Trophoblast cell (in vitro differentiated cells and primary cell): Measurements from ENCODE around the gene PPFIBP2.

Experiments
- DNase-seq, 2 donors: peaks; one replicate each; pipeline ENCODE4 v3.0.0-alpha.2; 2016
- H2AFZ ChIP-seq: 2 replicates; pipeline ENCODE4 v1.6.1; 2013; ENCODE audit warnings: low read length, moderate library complexity, mild to moderate bottlenecking; ENCODE audit not compliant: insufficient read depth, poor library complexity
- H2AK5ac ChIP-seq: 2 replicates; pipeline ENCODE4 v1.6.1; 2013; ENCODE audit warnings: mild to moderate bottlenecking, low read length
- H2BK120ac ChIP-seq: 2 replicates; pipeline ENCODE4 v1.6.1; 2013; ENCODE audit warnings: low read length, mild to moderate bottlenecking, moderate library complexity; ENCODE audit not compliant: insufficient read depth, poor library complexity
- H2BK12ac ChIP-seq: 2 replicates; pipeline ENCODE4 v1.6.1; 2013; ENCODE audit warnings: mild to moderate bottlenecking, low read length, moderate library complexity
- H2BK5ac ChIP-seq: 2 replicates; pipeline ENCODE4 v1.6.1; 2013; ENCODE audit warnings: low read length, low read depth, moderate library complexity, mild to moderate bottlenecking; ENCODE audit not compliant: poor library complexity
- H3K14ac ChIP-seq: 2 replicates; pipeline ENCODE4 v1.6.1; 2013; ENCODE audit warnings: mild to moderate bottlenecking, low read length
- H3K18ac ChIP-seq: 2 replicates; pipeline ENCODE4 v1.6.1; 2013; ENCODE audit warnings: mild to moderate bottlenecking, low read length
- H3K23ac ChIP-seq: 2 replicates; pipeline ENCODE4 v1.6.1; 2013; ENCODE audit warnings: low read length
- H3K27ac ChIP-seq: 2 replicates; pipeline ENCODE4 v1.5.1; 2013; ENCODE audit warnings: low read depth, mild to moderate bottlenecking, inconsistent platforms, low read length, moderate library complexity
- H3K27me3 ChIP-seq: 2 replicates; pipeline ENCODE4 v1.6.1; 2013; ENCODE audit warnings: inconsistent platforms, mild to moderate bottlenecking, low read length, moderate library complexity; ENCODE audit not compliant: insufficient read depth
- H3K36me3 ChIP-seq, 2 experiments: 1 replicate in 1 of 2; 2 replicates in 1 of 2; pipeline ENCODE4 v1.6.1; 2013; ENCODE audit warnings: low read length in 2 of 2, mild to moderate bottlenecking in 2 of 2, moderate library complexity in 1 of 2; ENCODE audit not compliant: insufficient read depth in 2 of 2, control insufficient read depth in 1 of 2
- H3K4ac ChIP-seq: 2 replicates; pipeline ENCODE4 v1.6.1; 2013; ENCODE audit warnings: low read depth, mild to moderate bottlenecking, low read length, moderate library complexity
- H3K4me1 ChIP-seq, 2 experiments: 1 replicate in 1 of 2; 2 replicates in 1 of 2; pipeline ENCODE4 v1.6.1; 2013; ENCODE audit warnings: low read length in 2 of 2, mild to moderate bottlenecking in 2 of 2, moderate library complexity in 1 of 2; ENCODE audit not compliant: insufficient read depth in 2 of 2, control insufficient read depth in 1 of 2
- H3K4me2 ChIP-seq: 2 replicates; pipeline ENCODE4 v1.6.1; 2013; ENCODE audit warnings: inconsistent platforms, mild to moderate bottlenecking, low read length, moderate library complexity
- H3K4me3 ChIP-seq: 2 replicates; pipeline ENCODE4 v1.5.1; 2013; ENCODE audit warnings: mild to moderate bottlenecking, low read depth, low read length, inconsistent platforms
- H3K79me1 ChIP-seq: one replicate; pipeline ENCODE4 v1.6.1; 2013; ENCODE audit warnings: low read length
- H3K79me2 ChIP-seq: 2 replicates; pipeline ENCODE4 v1.6.1; 2013; ENCODE audit warnings: low read length, mild to moderate bottlenecking; ENCODE audit not compliant: control insufficient read depth, insufficient read depth, poor library complexity
- H3K9ac ChIP-seq: 2 replicates; pipeline ENCODE4 v1.6.1; 2013; ENCODE audit warnings: mild to moderate bottlenecking, low read length
- H3K9me3 ChIP-seq: 2 replicates; pipeline ENCODE4 v1.6.1; 2013; ENCODE audit warnings: low read depth, mild to moderate bottlenecking, control low read depth, inconsistent platforms, low read length; ENCODE audit not compliant: insufficient read depth
- H4K12ac ChIP-seq: 2 replicates; pipeline ENCODE4 v1.6.1; 2013; ENCODE audit warnings: low read depth, mild to moderate bottlenecking, low read length, moderate library complexity
- H4K8ac ChIP-seq: 2 replicates; pipeline ENCODE4 v1.6.1; 2013; ENCODE audit warnings: low read depth, mild to moderate bottlenecking, low read length, moderate library complexity
- H4K91ac ChIP-seq: one replicate; pipeline ENCODE4 v1.6.1; 2013; ENCODE audit warnings: low read depth, mild to moderate bottlenecking, low read length, moderate library complexity
- WGBS: extraction: QIAGEN DNeasy Blood & Tissue Kit; methylation state at CpG from one replicate; pipeline ENCODE4 v1.1.7; 2013; ENCODE audit warnings: missing lambda C conversion rate; ENCODE audit not compliant: insufficient read length, insufficient coverage; ENCODE audit errors: extremely low coverage; 5-methylcytosine and 5-hydroxymethylcytosine counted together

Gene PPFIBP2

DNA sequence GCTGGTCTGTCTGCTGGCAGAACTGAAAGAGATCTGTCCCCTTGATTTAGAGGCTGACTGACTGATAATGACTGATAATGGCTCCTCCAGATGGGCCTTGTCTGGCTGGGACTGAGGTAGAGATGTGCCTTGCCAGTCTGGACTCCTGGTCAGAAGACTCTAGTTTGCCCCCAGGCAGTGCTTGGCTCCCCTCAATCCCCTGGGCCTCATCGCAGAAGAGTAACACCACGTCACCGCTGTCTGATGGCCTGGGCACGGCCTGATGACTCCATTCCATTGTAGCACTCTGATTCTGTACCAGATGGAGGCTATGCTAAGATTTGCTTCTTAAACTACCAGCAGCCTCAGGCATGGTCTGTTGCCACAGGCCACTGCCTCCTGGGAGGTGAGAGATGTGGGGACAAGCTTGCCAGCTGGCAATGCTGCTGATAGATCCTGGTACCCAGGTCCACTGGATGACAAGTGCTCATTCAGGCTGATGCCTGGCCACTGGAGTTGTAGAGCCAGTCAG, 140.5 kb downstream of the PPFIBP2 start:
- H3K27me3 ChIP-seq = no peaks in the 10 kb centered on the region
- H3K4me1 ChIP-seq = peaks cover 4 to 7% of the 10 kb centered on the region in 2 experiments
- H2BK12ac ChIP-seq = no peak overlapping the region
- H2BK120ac ChIP-seq = no peak overlapping the region
- no peak overlapping the region for H3K4me2 ChIP-seq
- H4K8ac ChIP-seq = no peak overlapping the region
- no peak overlapping the region for H3K23ac ChIP-seq
- no peak overlapping the region for H3K18ac ChIP-seq
- no peak overlapping the region for H2AFZ ChIP-seq
- H3K79me1 ChIP-seq = no peaks in the 10 kb centered on the region
- H3K9me3 ChIP-seq = peaks cover 6% of the 10 kb centered on the region
- no peak overlapping the region for H4K12ac ChIP-seq
- no peak for DNase-seq
- no peak overlapping the region for H2AK5ac ChIP-seq
- no peak overlapping the region for H3K27ac ChIP-seq
- no peak overlapping the region for H3K4ac ChIP-seq
- H3K4me3 ChIP-seq = no peak overlapping the region
- no peak overlapping the region for H2BK5ac ChIP-seq
- H4K91ac ChIP-seq = no peak overlapping the region
- no peak overlapping the region for H3K14ac ChIP-seq
- no CpG with 5 or more reads among the region's 4 CpGs for WGBS
- no peaks in the 10 kb centered on the region for H3K79me2 ChIP-seq
- H3K36me3 ChIP-seq = peaks cover 42 to 65% of the 10 kb centered on the region in 2 experiments
- no peak overlapping the region for H3K9ac ChIP-seq

DNA sequence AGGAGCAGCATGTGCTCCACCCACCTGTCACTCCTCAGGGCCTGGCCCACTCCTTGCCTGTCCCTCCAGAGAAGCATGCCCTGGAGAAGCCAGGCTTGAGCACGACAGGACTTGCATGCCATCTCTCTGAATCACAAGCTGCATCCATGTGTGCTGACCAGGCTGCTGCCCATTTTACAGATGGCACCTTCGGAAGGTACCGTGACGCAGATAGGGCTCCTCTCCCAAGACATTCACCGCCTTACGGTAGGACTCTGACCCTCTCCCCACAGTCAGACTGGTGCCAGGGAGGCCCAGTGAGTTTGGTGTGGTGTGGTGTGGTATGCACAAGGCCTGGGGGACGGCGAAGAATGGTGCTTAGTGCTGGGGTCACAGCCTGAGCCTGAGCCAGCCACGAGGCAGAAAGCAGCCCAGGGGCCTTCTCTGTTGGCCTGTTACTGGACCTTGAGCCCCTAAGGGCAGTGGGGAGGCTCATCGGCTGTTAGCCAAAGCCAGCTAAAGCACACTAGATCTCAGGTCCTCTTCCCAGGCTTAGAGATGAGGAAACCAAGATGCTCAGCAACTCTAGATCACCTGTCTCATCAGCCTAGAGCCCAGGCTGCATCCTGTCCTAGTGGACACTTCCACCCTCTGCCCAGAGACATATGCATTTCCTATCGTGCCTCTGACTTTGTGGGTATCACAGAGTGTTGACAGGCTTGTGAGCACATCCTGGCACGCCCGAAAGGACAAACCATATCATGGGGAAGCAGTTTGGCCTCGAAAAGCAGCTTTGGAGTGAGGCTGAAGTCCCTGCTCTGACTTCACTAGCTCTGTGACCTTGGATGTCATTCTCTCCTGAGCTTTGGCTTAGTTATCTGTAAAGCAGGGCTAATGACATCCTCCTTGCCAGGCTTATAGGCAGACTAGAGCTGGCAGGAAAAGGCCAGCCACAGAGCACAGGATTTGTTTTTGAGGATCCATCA, 141.7 kb downstream of the PPFIBP2 start:
- Histone ChIP-seq H2BK5ac (no peak overlapping the region), H3K27ac (no peak overlapping the region), H2AFZ (no peak overlapping the region), H2BK12ac (peak overlapping the region; percentile 23), H3K18ac (no peak overlapping the region), H4K12ac (no peak overlapping the region), H3K36me3 (peaks cover 40 to 55% of the 10 kb centered on the region in 2 experiments), H3K23ac (no peak overlapping the region), H3K27me3 (no peaks in the 10 kb centered on the region), H3K14ac (peak overlapping the region; percentile 9), H2BK120ac (no peak overlapping the region), H3K79me2 (no peaks in the 10 kb centered on the region), H3K9me3 (peaks cover 6% of the 10 kb centered on the region), H3K4me1 (peaks cover 4 to 7% of the 10 kb centered on the region in 2 experiments), H4K91ac (no peak overlapping the region), H3K79me1 (no peaks in the 10 kb centered on the region), H3K4ac (no peak overlapping the region), H4K8ac (no peak overlapping the region), H2AK5ac (no peak overlapping the region), H3K4me3 (no peak overlapping the region), H3K4me2 (no peak overlapping the region), H3K9ac (no peak overlapping the region)
- DNase-seq = peak in 1 of 2 donors; percentile 31
- WGBS = no CpG with 5 or more reads among the region's 14 CpGs

DNA sequence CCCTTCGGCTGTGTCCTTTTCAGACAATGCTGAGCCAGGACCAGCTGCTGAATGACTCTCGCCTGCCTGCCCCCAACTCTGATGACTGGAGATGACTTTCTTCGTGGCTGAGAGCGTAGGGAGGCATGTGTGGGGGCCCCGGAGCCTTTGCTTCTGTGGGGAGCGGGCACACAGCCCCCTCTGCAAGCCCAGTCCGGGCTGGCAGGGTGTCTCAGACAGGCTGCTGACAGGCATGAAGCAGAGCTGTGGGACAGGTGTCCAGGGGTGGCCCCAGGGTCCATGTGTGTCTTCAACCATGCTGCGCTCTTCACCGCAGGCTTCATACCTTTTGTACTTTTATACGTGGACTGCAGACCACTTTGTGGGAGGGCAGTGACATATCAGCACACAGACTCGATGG, 142.9 kb downstream of the PPFIBP2 start:
- no peak overlapping the region for H3K18ac ChIP-seq
- H2BK120ac ChIP-seq = no peak overlapping the region
- H2BK5ac ChIP-seq = no peak overlapping the region
- no peak overlapping the region for H4K8ac ChIP-seq
- H3K9me3 ChIP-seq = peaks cover 6% of the 10 kb centered on the region
- H3K4me1 ChIP-seq = peaks cover 4 to 7% of the 10 kb centered on the region in 2 experiments
- peak overlapping the region; percentile 46 for H2BK12ac ChIP-seq
- no peak overlapping the region for H3K4ac ChIP-seq
- H3K27ac ChIP-seq = no peak overlapping the region
- peak overlapping the region; percentile 9 for H3K14ac ChIP-seq
- H3K4me2 ChIP-seq = no peak overlapping the region
- H3K27me3 ChIP-seq = no peaks in the 10 kb centered on the region
- no peaks in the 10 kb centered on the region for H3K79me1 ChIP-seq
- no peak overlapping the region for H2AFZ ChIP-seq
- no peaks in the 10 kb centered on the region for H3K79me2 ChIP-seq
- H2AK5ac ChIP-seq = peak overlapping the region; percentile 7
- no peak overlapping the region for H4K91ac ChIP-seq
- peaks cover 33 to 44% of the 10 kb centered on the region in 2 experiments for H3K36me3 ChIP-seq
- WGBS = no CpG with 5 or more reads among the region's 11 CpGs
- no peak overlapping the region for H4K12ac ChIP-seq
- H3K9ac ChIP-seq = no peak overlapping the region
- DNase-seq = no peak
- no peak overlapping the region for H3K23ac ChIP-seq
- H3K4me3 ChIP-seq = no peak overlapping the region

DNA sequence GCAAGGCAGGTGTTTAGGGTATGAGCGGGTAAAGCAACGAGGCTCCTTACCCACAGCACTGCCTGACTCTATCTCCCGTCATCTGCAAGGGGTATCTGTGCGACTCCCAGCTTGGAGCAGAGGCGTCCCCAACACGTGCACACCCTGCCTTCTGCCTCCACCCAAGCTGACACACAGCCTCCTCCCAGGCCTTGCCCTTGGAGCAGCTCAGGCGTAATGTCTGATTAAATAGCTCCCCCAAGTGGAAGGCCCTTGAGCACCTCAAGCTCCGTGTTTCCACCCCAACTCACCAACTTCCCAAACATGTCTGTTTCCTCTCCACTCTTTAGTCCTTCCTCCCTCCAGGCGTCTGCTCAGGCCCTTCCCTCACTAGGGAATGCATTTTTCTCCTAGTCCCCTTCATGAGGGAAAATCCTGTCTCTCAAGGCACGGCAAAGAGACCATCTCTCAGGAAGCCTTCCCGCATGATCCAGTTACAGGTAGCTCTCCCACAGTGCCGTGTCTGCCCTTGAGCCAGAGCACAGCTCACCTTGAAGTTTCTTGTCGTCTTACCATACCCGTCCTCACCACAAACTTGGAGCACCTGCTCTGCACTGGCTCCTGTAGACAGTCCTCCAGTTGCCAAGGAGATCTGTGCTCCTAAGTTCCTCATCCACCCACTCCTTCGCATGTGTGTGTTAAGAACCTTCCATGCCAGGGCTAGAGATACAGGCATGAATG, 143.7 kb downstream of the PPFIBP2 start:
- no peak overlapping the region for H2AFZ ChIP-seq
- no peak overlapping the region for H3K23ac ChIP-seq
- no peak overlapping the region for H3K4me3 ChIP-seq
- H3K14ac ChIP-seq = no peak overlapping the region
- H3K4me2 ChIP-seq = no peak overlapping the region
- H3K9me3 ChIP-seq = peaks cover 6% of the 10 kb centered on the region
- H3K4ac ChIP-seq = no peak overlapping the region
- H2BK120ac ChIP-seq = no peak overlapping the region
- H3K4me1 ChIP-seq = peaks cover 4 to 7% of the 10 kb centered on the region in 2 experiments
- H2BK12ac ChIP-seq = no peak overlapping the region
- H3K18ac ChIP-seq = no peak overlapping the region
- H3K79me1 ChIP-seq = no peaks in the 10 kb centered on the region
- no peaks in the 10 kb centered on the region for H3K27me3 ChIP-seq
- H2AK5ac ChIP-seq = no peak overlapping the region
- H3K36me3 ChIP-seq = peaks cover 26 to 37% of the 10 kb centered on the region in 2 experiments
- H3K27ac ChIP-seq = no peak overlapping the region
- H4K8ac ChIP-seq = no peak overlapping the region
- H4K91ac ChIP-seq = no peak overlapping the region
- no peak for DNase-seq
- H2BK5ac ChIP-seq = no peak overlapping the region
- no peak overlapping the region for H4K12ac ChIP-seq
- no peaks in the 10 kb centered on the region for H3K79me2 ChIP-seq
- no CpG with 5 or more reads among the region's 15 CpGs for WGBS
- no peak overlapping the region for H3K9ac ChIP-seq
